ENCODE measurements around the gene HYAL1.
A peak's percentile ranks its signal among the peaks of the same experiment; 100 is the strongest.

The HYAL1 gene

DNA sequence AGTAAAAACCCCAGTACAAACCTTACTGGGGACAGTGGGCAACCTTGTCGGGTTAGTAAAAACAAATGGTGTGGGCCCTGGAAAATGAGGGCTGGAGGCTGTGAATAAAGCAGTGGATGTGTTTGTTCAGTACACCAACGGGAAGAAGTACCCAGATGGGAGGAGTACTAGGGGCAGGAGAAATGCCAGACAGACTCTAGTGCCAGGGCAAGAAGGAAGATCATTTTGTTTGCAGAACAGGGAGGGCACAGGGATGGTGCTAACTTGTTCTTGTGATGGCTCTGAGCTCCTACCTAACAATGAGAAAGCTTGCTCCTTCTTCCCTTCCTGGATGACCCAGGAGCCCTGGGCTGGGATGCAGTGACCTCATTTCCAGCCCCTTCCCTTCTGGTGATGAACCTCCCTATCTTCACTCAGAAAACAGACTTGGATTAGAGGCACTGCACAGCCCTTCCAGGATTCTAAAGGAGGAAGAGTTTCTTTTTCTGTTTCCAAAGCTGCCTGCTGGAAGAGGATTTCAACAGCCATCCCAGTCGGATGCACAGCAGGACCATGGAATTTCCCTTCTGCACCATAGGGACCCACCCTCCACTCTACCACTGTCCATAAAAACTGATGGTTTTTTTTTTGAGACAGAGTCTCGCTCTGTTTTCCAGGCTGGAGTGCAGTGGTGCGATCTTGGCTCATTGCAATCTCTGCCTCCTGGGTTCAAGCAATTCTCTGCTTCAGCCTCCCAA is 31.1 kb upstream of the HYAL1 start:
- DNase-seq: no peak

DNA sequence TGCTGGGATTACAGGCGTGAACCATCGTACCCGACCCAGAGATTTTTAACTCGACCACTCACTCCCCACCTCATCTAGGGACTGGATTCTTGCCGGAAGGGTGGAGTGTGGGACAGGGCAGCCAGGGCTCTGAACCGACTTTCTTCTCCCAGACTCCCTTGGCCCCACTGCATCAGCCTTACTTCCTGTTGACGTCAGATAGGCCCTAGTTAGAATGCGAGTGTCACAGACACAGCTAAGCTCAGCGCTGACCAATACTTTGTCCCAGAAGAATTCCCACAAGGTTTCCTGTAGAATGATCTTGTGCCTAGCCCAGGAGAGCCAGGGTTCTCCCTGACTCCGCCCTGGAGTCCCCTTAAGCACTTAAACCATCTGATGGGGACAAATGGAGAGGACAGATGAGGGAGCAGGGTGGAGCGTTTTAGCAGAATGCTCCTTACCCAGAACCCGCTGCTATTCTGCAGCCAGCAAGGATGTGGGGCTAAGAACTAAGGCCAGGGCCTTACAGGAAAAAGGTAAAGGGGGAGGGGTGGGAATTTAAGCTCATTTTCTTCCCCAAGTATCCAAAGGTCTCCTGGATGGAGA is 30.5 kb upstream of the HYAL1 start:
- DNase-seq: no peak

DNA sequence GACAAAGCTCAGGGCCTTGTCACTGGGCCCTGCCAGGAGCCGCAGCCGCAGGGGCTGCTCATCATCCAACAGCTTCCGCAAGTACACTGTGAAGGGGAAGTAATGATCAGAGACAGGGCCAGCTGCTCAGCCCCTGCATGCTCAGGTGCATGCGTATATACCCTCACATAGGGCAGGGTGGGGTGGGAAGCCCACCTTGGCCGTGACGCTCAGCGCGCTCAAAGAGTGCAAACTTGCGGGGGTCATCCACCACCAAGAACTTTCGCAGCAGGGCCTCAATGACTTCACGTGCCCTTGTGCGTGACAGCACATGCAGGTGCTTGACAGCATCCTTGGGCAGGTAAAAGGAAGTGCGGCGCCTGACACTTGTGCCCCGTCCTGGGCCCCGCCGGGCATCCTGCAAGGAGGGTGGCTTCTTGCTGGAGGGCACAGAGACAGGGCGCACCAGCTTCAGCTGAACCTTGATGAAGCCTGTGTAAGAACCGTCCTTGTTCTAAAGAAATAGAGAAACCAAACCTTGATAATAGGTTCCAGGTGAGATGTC is 28.1 kb upstream of the HYAL1 start:
- DNase-seq: no peak

DNA sequence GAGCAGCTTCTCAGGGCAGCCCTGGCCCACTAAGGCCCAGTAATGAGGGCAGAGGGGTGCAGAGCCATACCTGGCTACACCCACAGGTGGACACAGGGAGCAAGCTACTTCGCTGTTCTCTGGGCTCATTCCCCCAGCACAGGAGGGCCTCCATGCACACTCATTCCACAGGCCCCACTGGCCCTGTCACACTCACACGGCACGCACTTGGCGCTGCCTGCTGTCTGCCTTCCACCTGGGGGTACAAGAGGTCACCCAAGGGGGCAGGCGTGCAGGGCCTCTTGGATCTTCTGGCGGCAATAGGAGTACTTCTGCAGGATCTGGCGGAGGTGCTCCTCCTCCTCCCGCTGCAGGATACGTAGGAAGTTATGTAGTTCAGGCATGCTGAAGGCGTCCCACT is 27.0 kb upstream of the HYAL1 start:
- no peak for DNase-seq

DNA sequence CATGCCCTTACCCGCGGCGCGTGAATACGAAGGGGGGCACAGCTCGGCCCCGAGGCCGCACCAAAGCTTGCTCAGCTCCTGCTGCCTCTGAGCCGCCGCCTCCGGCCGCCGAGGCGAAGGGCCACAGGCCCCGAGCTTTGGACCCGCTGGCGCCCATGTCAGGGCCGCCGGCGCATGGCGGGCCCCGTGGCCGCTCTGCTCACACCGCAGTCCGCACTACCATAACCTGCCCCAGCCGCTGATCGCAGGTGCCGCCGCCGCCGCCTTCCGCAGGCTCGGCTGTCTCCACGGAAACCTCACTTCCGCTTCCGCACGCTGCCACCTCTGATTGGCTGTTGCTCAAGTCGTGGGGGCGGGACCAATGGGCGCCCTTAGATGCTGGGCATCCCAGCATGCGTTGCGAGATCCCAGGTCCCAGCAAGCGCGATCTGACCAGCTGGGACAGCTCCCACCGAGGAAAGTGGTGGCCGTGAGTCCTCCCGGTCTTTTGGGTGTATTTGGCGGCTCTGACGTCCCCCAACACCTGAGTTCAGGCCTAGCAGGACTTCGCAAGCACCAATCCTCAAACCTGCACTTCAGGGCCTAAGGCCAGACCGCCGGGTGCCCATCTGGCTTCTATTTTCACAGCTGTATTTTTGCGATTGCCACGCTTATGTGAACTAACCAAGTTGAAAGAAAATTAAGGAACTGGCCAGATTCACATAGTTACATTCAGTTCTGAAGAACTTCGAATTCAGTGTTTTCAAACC is 24.7 kb upstream of the HYAL1 start, which contains the start of gene TUSC2:
Gene TUSC2 (minus strand): TSS at position 281 of the 749 bp plus-strand sequence. CDS start 124 bp downstream, at position 157.
- DNase-seq: peak; percentile 91

DNA sequence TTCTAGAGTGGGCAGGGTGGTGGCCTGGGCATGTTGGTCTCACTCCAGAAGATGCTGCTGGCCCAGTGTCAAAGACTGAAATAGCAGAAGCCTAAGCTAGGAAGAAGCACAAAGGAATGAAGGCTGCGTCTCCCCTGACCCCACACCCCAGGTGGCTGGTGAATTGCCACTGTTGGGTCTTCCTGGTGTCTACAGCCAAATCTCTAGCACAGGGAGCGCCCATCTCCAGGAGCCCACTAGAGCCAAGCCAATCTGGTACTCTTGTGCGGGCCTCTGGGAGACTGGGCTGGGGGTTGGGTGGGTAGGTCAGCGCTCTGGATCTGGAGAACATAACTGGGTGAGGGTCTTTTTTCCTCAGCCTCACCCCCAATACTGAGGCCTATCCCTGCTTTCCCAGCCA is 23.8 kb upstream of the HYAL1 start:
- DNase-seq: no peak

DNA sequence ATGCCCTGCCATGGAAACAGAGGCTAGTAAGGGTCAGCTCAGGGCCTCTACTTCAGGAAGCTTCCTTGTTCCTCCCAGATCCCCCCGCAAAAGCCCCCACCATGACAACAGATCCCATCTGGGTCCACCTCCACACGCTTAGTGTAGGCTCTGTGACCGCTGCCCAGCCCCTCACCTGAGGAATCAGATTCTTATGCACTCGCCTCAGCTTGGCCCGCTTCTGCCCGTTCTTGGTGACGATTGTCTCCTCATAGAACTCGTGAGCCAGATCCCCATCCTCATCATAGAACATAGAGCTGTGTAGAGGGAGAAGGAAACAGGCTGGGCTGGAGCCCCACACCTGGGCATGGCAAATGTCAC is 22.8 kb upstream of the HYAL1 start:
- DNase-seq: no peak

DNA sequence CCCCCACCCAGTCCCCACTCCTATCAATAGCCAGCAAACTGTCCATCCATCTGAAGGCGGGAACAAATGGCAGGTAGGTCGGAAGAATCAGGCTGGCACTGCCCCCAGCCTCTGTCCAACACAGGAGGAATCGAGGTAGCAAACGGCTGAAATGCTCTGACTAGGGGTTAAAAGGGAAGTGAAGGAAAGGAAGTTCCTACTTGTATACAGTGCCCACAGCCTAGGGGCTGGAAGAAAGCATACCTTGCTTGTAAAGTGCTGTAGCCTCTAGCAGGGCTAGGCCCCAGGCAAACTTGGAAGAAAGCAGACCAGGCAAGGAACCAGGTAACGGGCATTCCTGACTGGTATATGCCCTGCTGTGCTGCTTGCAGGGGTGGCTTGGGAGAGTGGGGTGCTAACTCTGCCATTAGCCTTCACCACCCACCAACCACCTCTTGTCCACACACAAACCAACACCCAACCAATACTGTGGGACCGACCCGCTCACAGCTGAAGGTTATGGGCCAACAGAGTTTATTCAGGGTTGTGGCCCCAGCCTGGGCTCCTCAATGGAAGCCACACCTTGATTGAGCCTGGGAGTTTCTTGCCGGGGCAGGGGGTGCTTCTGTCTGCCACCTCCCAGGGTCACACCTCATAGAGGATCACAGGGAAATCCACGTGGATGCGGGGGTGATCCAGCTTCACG is 22.3 kb upstream of the HYAL1 start:
- DNase-seq: no peak

DNA sequence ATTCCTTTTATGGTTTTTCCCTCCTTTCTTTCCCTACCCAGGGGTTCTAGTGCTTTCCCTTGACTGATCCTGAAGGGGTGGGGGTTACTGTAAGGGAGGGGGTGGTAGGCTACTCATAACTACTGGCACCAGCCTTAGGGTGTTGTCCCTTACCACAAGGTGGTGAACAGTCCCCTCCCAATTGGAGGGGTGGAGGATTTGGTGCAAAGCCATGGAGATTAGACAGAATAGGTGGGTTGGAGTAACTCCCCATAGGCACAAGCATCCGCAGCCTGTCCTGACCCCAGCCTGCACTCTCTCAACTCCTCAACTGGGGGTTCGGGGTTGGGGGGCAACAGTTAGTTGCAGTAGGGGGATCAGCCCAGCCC is 21.7 kb upstream of the HYAL1 start:
- no peak for DNase-seq

DNA sequence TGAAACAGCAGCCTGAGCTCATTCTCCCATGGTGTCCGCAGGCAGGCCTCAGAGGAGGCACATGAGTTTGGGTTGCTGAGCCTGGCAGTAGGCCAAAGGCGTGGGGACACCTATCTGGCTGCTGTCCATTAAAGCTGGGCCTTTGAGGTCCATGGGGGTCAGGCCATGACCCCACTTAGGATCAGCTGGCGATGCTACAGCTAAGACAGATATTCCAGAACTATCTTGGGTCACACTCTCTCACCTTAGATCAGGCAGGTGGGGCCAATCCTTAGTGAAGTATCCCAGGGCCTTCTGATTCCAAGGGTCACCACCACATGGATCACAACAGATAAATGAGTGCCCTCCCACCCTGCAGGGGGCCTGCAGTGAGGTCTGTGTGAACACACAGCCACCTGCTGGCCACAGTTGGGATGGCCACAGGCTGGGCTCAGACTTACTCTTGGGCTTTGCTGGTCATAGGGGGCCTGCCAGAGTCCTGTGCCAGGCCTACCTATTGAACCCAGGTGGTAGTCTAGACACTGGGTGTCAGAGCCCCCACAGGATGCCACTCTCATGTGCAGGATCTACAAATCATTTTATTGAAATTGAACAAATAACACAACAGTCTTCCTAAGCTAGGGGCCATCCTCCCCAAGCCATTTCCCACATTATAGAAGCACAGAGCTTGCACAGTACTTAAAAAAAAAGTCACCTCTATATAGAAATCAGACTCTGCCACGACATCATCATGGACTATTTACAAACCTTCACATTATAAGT is 21.2 kb upstream of the HYAL1 start:
- DNase-seq: no peak

DNA sequence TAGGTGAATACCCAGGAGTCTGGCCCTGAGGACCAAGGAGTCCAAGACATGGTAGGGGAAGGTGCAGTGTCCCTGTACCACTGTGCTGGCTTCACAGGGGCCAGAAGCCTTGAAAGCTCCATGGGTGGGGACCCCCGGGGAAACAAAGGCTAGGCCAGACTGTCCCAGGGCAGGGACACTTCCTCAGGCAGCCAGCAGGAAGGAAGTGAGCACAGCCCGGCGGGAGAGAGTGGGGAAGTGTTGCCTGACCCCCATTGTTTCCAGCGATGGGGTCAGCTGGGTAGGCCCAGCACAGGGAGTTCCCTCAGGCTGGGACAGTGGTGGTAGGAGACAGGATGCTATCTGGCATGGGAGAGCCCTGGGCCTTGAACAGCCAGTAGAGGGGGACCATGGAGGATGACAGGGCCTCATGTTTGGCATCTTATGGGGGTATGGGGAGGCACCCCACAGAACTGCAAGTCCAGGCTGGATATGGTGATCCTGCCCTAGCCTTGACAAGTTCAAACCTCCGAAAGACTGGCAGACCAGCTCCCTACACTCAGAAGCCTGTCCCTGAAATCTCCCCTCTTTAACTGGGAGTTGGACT is 20.3 kb upstream of the HYAL1 start:
- DNase-seq: no peak

DNA sequence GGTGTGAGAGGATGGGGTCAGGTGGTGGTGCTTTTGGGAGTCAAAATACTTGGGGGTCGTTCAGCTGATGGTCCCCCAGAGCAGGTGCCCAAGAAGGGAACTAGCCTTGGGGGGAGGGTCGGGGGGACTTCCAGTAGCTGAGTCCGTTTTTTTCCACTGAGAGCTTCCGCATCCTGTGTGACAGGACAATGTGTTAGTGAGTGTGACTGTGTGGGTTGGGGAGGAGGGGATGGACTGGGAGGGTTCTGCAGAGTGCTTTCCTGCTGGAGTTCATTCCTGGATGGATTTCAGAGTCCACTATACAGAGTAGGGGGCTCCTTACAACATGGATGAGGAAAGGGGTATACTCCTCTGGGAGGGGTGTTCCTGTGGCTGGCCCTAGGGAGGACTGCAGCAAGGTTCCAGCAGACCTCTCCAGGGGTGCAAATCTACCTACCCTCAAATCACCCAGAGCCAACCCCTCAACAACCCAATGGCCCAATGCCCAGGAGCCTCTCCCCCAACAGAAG is 19.8 kb upstream of the HYAL1 start:
- DNase-seq: no peak

DNA sequence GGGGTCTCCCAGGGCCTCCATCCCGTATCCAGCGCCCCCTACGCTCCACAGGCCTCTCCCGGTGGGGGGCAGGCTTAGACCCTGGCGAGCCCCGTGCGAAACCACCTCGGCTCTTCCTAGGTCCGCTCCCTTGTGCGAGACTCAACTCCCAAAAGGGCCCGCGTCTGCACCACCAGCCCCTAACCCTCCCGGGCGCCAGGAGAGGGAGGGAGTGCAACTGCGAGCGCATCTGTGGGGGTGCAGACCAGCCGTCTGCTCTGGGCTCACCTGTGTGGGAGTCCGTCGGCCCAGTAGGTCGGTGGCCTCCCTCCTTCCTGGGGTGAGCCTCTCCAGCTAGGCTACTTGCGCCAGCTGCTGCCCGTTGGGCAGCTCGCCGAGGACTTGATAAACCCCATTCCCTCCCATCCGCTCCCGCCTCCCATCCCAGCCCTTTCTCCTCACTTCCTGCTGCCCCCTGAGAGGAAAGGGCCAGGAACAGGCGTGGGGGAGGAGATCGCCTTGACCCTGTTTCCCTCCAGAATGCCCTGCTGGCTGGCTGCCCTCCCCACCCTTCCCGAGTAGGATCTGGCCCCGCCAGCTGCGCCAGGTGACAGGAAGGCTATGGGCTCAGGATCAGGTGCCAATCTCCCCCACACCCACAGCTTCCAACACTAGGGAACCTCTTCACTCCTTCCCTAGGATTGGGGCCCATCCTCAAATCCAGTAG is 19.2 kb upstream of the HYAL1 start, which contains the start of gene HYAL2:
Gene HYAL2 (minus strand): TSS at position 360 of the 706 bp plus-strand sequence. CDS start 2,256 bp downstream, outside the sequence.
- peak; percentile 37 for DNase-seq

DNA sequence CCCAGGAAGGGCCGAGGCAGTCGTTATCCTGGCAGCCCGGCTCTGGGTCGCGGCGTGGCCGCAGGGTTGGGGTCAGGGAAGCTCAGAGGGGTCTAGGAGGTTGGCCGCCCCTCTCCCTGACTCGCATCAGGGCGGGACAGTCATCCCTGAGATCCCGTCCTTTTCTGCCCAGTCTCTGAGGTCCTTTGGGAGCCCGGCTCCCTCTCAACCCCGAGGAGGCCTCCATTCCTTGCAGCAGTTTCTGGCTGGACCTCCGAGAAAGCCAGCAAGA is 18.7 kb upstream of the HYAL1 start:
- DNase-seq: no peak

DNA sequence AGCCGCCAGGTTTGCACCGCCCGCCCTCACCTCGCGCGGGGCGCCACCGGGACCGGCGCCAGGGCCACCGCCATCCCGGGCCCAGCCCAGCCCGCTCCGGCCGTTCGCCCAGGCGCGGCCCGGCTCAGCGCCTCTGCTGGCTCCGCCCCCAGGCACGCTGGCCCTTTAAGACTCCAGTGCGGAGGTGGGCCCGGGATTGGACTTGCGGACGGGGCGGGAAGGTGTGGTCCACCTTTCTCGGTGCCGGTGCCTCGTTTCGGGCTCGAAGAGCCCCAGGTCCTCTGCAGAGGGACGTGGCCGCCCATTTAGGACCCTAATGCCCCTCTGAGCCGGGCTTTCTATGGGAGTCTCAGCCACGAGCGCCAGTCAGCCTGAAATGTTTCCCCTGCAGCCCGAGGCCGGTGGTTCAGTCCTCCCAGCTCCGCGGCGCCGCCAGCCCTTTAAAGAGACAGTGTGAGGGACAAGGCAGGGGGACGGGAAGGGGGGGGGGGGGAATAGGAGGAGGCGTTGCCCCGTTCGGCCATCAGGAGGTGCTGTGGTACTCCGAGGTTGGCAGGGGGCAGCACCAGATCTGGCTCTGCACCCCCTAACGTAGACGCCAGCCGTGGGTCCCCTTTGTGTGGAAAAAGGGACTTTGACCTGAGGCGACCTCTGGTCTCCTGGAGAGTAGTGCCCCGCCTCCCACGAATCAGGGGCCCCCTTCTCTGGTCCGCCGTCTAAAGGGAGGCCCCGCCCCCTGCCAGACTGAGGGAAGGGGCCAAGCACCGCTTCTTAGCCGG is 18.2 kb upstream of the HYAL1 start:
- DNase-seq: peak; percentile 58

DNA sequence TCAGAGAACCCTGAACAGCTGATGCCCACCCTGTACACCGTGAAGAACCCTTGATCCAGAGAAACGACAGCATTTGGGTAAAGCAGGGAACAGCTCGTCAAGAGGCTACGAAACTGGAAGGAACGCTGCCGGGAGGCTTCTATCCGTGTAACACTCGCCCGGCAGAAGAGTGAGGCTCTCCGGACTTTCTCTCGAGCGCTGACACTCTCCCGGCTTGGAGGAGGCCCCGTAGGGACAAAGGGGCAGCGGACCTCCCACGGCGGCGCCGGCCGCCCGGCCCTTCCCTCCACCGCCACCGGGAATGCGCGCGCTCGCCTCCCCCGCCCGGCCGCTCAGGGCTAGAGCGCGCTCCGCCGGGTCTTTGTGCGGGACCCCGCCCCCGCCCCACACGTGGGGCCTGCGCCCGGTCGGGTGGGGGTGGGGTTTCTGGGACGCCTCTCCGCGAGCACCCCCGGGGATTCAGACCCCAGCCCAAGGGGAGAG is 17.5 kb upstream of the HYAL1 start:
- no peak for DNase-seq

DNA sequence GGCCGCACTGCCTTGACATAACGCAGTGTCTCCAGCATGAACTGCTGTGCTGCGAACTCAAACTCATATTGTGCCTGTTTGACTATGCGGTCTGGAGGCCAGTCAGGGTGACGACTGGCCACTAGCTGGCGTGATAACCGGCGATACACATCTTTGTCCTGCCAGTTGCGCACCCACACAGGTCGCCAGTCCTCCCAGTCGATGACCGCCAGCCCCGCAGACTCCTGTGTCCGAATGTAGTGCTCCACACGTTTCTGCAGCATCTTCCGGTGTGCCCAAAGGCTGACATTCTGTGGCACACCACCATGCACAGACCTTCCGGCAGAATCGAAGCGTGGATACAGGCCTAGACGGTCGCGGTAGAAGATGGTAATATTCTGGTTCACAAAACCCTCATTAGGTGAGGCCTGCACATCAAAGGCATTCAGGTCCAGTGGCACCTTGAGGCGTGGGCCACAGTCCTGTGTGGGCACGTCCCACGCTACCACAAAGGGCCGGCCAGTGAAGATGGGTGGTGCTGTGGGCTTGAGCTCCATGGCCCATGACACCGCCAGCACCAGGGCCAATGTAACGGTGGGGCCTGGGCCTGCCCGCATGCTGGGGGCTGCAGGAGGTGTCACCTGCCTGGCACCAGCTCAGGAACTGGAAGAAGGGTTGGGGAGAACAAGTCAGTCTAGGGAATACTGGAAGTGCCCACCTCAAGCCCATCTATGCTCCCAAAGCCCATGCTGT is 16.7 kb upstream of the HYAL1 start:
- DNase-seq: no peak

DNA sequence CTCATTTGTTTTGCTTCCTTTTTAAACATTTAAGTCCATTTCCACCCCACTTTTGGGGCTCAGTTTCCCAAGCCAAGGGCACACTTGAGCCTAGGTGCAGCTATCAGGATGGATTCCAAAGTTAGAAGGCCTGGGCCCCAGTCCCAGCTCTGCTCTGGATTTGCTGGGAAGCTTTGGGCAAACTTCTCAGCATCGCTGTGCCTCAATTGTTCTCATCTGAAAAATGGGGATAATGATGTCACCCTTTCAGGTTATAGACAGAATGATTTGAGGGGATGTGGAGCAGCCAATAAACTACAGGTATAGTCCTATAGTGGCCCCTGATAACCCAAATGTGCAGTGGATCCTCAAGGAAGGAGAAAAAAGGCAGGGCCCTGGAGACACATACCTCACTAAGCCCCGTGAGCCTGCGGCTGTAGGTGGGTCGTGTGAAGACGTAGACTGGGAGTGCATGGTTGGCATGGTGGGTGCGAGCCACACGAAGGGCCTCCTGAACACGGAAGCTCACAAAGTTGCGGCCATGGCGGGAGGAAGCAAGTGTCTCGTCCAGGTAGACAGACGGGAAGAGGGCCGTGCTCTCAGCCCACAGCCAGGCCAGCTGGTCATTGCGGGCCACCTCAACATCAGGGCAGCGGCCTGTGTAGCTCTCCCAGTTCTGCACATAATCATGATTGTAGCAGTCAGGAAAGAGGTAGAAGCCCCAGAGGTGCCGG is 16.0 kb upstream of the HYAL1 start:
- DNase-seq: no peak

DNA sequence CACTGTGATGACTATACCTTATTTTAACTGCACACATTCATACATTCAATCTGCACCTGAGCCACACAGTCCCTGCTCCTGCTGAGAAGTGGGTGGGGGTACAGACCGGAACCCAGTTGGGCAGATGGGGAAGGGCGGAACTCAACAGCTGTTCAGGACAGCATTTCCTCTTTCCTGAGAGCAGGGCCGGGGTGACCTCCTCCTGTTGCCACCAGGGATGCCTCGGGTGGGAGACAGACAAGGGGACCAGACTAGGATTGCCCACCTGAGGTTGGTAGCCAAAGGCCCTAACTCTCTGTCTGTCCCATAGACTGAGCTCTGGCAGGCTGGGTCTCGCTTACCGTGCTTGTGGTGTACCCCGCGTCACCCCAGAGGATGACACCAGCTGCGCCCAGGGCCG is 15.2 kb upstream of the HYAL1 start:
- DNase-seq: no peak
